HG03354 (cell line): Measurements from ENCODE around the gene ESYT1.
"Not testable (repeated sequence)": the region's sequence is repeated elsewhere in the genome, so short reads cannot be mapped to it uniquely, and the experiment has no call there.

Source experiments
- ATAC-seq: cut with Tn5 transposase; IDR thresholded peaks from one replicate; pipeline ENCODE4 v1.9.1; 2021; ENCODE audit warnings: mild to moderate bottlenecking; ENCODE audit not compliant: unreplicated experiment, poor library complexity, severe bottlenecking

The ESYT1 gene

DNA sequence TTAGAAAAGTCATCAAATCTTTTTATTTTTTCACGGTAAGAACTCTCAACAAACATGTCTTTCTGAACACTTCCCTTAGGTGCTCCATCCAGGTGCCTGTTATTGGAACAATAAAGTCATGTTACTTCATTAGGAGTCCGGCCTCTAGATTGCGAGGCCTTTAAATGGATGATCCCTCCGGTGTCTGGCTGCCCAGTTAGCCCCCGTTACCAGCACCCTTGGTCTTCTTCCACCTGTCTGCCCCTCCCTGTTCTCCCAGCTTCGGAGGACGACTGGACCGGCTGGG, 24.3 kb upstream of the ESYT1 start:
- no peak for ATAC-seq

DNA sequence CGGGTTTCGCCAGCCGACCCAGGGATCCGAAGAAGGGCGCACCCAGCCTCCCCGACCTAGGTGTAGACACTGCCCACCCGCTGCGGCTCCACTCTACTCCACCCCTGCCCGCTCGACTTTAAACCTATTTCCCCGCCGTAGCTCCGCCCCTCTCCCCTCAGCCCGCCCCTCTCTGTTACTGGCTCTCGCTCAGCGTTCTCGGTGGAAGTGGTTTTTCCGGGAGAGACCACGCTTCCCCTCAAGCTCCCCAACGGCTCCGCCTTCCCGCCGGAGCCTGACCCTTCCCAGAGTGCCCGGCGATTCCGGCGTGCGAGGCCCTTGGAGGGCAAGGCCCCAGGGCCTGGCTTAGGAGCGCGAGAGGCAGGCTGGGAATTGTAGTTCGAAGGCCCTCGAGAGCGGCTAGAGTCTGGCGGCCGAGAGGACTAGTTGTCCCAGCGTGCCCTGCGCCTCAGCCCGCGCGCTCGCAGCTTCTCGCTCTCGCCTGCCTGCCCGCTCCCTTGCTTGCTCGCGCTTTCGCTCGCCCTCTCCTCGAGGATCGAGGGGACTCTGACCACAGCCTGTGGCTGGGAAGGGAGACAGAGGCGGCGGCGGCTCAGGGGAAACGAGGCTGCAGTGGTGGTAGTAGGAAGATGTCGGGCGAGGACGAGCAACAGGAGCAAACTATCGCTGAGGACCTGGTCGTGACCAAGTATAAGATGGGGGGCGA, 23.8 kb upstream of the ESYT1 start, which contains the start of gene PA2G4:
Gene PA2G4 (plus strand): TSS at position 451 of the 706 bp plus-strand sequence. CDS start 179 bp downstream, at position 630.
- ATAC-seq = peak; percentile 95

DNA sequence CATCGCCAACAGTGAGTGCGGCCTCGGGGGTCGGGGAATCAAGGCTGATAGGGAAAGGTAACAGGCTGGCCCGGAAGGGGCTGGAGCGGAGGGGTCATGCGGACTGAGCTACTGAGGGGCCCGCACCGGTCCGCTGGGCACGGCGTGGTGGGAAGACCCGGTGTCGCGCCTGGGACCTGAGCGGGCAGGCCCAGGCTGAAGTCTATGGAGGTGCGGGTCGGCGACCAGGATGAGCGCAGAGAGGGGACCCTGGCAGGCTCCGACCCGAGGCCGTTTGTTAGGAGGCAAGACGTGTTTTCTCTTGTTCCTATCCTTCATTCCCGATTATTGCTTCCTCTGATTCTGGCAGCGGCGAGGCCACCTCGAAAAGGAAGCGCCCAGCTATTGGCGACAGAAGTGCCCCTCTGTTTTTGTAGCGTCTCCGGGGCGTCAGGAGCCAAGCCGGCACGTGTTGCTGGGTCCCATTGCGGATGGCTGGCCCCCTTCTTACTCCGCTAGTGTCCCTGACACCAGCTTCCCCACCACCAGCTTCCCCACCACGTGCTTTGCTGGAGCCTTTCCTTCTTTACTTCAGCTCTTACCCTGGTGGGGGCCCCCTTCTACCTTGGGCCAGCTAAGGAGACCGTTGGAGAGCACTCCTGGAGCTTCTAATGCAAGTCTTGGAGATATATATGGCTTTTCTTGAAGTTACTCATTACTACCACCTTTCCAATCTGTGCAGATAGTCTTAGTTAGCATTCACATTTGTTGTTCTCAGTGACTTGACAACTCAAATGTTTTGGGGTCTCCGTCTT, 23.1 kb upstream of the ESYT1 start:
- ATAC-seq = peak; percentile 23

DNA sequence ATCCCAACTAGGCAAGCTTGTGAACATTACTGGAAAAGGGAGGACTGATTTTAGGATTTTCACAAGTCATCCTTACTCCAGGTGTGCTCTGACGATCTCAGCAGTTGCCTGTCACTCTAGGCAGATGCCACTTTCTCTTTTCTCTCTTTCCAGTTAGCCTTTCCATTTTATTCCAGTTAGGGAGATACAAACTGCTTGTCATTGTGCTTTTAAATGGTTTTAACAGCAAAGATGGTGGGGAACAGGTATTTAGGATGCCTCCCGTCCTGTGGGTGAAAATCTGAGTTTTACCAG, 22.5 kb upstream of the ESYT1 start:
- ATAC-seq = no peak

DNA sequence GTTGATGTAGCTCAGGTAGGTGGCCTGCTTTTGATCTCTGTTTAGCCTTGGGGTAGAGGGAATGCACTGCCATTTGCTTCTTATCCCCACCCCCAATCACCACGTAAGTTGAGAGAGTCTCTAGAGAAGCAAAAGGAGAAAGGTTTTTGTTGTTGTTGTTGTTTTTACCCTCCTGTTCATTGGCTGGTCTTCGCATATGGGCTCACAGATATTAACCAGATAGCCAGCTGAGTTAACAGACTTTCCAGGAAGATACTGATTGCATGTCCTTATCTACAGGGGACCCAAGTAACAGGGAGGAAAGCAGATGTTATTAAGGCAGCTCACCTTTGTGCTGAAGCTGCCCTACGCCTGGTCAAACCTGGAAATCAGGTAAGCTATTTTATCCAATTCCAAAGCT, 20.8 kb upstream of the ESYT1 start:
- no peak for ATAC-seq

DNA sequence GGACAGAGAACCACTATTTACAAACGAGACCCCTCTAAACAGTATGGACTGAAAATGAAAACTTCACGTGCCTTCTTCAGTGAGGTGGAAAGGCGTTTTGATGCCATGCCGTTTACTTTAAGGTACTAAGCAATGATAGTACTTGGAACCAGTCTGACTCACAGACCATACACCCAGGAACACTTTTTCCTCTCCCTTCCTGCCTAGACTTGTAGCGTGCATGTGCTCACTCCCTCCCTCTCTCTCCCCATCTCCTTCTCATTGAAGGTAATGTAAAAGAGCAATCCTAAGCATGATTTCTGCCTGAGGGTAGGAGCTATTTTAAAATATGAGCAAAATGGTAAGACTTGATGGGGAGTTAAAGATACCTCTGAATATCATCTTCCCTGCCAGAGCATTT, 17.5 kb upstream of the ESYT1 start:
- ATAC-seq = no peak

DNA sequence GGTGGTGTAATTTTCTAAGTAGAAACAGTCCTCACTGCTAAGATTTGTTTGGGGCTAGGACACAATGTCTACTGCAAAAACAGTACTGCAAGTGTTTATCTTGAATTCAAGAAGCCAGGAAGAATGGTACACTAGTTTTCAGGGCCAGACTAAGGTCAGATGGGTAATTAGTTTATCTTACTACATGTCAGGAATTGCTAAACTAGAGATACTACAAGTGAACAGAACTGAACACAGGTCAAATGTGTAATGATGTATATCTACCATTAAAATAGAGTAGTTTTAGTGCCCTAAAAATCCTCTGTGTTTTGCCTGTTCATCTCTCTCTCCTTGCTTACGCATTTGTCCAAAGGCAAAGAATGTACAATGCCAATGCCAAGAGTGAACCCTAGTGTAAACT, 14.0 kb upstream of the ESYT1 start:
- ATAC-seq = no peak

DNA sequence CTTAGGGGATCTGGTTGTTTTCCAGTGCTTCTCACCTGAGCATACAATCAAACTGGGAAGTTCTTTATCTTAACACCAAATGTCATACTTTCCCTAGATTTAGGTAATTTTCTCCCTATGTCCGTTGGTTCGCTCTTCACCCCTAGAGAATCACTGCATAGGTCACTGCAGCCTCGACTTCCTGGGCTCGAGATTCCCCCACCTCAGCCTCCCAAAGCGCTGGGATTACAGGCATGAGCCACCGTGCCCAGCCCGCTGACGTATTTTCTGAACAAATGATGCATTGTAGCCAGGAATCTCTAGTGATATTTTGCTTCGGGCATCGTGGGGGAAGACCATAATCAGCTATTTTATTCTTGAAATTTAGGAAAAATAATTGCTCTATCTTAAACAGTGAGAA, 12.7 kb upstream of the ESYT1 start:
- no peak for ATAC-seq

DNA sequence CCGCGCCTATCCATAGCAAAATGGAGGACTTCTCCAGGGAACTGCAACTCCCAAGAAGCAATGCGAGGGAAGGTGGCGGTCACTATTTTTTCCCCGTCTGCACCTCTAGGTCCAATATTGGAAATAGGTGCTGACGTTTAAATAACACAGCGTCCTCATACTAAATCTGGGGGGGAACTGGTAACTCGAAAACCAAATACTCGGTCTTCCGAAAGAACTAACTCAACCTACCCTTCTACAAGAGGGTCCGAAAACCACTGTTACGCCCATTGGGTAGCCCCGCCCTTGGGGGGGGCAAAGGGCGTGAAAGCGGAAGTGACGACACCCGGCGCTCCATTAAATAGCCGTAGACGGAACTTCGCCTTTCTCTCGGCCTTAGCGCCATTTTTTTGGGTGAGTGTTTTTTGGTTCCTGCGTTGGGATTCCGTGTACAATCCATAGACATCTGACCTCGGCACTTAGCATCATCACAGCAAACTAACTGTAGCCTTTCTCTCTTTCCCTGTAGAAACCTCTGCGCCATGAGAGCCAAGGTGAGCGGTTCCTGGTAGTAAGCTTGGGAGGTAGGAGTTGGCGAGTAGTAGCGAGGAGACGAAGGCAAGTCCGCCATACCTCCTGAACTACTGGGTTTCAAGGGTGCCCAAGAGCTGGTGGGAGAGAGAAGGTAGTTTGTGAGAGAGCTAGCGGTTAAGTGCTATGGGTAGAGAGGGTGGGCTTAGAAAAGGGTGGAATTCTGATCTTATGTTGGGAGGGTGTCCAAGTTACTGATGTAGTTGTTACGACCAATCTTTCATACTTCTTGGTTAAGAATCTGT, 11.6 kb upstream of the ESYT1 start, which contains the start of gene RPL41:
Gene RPL41 (plus strand): TSS at position 367 of the 815 bp plus-strand sequence.
- ATAC-seq = peak; percentile 49

DNA sequence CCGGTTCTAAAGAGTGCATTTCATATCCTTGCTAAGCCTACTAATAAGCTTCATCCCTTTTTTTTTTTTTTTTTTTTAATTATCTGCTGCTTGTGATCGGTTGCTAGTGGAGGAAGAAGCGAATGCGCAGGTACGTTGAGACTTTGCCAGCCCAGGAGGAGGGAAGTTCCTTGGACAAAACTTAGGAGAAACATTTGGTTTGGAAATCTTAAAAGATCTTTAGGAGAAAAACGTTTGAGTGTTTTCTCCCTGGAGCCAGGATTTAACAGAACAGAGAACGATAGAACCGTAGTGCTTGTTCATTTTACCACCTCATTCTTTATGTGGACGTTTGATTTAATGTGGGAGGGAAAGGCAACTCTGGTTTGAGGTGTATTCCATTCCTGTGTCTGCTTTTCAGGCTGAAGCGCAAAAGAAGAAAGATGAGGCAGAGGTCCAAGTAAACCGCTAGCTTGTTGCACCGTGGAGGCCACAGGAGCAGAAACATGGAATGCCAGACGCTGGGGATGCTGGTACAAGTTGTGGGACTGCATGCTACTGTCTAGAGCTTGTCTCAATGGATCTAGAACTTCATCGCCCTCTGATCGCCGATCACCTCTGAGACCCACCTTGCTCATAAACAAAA, 10.9 kb upstream of the ESYT1 start:
- not testable (repeated sequence) for ATAC-seq

DNA sequence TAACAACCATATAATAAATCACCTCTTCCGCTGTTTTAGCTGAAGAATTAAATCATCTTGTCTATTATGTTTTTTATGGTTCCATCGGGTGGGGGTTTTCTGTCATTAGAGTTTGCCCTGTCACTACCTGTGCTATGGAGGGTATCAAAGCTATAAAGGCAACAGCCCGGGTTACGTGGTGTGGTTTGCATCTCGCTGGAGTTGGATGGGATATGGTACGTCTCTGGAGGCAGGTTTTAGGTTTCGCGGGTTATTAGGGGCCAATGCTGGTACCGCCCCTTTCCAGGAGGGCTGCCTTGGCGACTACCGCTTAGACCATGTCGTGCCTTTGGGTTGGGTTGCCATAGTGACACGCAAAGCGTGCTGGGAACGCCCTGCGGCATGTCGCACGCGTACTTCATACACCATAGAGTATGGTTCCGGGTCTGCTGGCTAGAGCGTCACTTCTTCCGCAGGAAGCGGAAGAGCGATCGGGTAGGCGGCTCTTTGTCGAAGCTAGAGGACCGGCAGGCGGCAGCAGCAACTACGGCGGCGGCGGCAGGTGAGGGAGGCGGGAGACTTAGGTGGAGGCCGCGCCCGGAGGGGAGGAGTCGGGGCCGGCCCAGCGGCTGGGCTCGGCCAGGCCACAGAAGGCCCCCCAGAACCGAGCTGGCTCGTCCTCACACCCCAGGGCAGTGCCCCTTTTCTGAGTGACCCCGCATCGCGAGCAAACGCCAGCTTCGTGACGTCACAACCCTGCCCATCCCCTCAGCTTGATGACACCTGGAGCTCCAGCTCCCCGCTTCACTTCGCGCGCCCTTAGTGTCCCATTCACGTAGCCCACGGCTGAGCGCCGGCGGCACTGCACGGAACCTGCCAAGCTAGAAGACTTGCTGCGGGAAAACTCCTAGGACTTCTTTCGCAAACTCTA, 10.0 kb upstream of the ESYT1 start, which contains the start of gene ZC3H10:
Gene ZC3H10 (plus strand): TSS at position 489 of the 910 bp plus-strand sequence. CDS start 2,297 bp downstream, outside the sequence.
- ATAC-seq = peak; percentile 85

DNA sequence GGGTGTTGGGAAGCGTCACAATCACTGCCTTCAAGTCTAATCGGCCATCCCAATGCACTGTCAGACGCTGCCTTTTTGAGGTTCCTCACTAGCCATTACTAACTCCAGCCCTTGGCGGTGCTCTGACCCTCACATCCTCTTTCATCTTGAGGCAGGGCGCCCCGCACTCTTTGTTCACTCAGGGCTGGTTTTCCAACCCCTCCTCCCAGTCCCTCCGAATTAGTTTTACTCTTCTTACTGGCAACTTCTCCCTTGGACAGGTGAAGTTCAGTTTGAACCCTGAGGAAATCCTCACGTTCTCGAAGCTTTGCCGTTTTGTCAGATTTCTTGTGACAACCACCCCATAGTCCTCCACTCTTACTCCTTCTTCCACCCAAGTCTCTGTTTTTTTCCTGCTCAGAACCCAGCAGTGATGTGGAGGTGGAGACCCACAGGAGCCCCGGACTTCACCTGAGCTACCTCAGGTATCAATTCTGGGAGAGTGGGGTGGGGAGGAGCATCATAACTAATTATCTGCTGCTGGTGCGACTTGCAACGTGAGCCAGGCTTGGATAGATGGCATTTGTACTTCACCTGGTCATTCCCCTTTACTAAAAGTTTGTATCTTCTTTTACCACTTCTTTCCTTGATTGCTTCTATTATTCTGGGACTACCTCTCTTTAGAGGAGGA, 9.2 kb upstream of the ESYT1 start:
- ATAC-seq = peak; percentile 6

DNA sequence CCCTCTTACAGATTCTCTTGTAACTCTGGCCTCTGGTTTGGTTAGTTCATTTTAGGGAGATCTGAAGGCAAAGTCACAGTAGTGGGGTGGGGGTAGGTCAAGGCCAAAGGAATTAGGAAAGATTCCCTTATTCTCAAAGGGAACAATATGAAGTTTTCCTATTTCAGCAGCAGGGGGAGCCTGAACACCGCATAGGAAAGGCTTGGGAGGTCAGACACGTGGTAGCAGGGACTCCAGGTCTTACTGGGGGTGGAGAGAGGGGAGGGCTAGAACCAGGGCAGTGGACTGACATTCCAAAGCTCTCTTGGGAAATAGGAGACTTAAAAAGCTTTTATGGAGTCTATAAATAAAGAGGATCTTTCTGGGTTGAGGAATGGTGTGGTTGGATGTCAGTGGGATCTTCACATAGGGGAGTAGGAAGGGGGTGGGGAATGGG, 8.7 kb upstream of the ESYT1 start:
- ATAC-seq = no peak

DNA sequence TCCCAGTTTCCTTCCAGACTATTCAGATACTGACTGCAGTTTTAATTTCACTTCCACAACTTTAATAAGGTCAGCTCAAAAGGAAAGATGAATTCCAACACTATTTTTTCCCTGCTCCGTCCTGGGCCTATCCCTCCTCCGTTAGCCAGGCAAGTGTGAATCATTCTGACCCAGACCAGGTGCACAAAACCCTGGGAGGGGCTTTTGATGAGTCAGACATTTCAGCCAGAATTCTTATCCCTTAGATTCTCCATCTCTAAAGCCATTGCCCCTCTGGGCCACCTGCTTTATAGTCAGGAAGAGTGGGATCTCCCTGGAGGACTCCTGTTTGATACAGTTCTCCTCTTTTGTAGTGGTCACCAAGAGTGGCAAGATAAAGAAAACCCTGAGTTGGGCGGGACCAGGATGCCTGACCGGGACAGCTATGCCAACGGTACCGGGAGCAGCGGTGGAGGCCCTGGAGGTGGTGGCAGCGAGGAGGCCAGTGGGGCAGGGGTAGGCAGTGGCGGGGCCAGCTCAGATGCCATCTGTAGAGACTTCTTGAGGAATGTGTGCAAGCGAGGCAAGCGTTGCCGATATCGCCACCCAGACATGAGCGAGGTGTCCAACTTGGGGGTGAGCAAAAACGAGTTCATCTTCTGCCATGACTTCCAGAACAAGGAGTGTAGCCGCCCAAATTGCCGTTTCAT, 7.8 kb upstream of the ESYT1 start:
- no peak for ATAC-seq

DNA sequence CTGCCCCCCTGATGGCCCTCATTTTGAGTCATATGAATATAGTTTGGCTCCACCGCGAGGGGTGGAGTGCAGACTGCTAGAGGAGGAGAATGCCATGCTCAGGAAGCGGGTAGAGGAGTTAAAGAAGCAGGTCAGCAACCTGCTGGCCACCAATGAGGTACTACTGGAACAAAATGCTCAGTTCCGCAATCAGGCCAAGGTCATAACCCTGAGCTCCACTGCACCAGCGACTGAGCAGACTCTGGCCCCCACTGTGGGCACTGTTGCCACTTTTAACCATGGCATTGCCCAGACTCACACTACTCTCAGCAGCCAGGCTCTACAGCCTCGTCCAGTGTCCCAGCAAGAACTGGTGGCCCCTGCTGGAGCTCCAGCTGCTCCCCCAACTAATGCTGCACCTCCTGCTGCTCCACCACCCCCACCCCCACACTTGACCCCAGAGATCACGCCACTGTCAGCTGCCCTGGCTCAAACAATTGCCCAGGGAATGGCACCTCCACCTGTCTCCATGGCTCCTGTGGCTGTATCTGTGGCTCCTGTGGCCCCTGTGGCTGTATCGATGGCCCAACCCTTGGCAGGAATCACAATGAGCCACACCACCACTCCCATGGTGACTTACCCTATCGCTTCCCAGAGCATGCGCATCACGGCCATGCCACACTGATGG, 6.7 kb upstream of the ESYT1 start:
- ATAC-seq = no peak

DNA sequence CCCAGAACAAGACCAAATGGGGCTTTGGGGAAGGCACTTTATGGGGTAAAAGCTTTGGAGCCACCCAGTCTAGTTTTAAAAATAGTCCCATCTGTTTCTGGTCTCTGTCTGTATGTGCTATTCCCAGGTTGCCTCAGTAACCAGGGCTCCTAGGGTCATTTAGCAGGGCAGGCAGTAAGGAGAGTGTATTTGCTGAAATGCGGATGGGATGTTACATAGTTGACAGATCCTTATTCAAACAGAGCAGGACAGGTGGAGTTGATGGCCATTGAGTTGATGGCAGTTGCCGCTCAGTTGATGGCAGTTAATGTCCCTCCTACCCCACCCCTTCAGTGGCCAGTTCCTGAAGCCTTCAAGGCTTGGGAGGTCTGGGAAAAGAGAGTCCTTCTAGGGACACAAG, 5.4 kb upstream of the ESYT1 start:
- ATAC-seq = no peak

DNA sequence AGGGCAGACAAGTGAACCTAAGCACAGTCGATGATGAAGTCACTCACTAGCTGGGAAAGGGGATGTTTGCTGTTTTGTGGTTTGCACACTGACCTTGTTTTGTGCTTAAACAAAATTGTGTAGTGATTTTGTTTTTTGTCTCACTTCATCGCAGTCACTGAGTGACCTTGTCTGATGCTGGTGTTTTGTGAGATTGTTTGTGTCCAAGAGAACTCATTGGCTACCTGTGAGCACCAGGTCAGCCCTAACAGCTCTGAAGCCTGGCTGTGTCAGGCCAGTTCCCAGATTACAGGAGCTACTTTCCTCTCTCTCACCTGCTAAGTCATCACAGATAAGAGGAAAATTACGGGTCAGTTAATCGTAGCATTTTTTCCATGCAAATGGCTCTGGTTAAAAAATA, 3.9 kb upstream of the ESYT1 start:
- no peak for ATAC-seq
